Omental fat pad (tissue), 4 donors: ENCODE results near the gene ONECUT1. TPM values are rescaled to one million over a fixed set of nuclear protein-coding genes. Genes with fewer than 3 reads are reported as not detected.

ENCODE experiments used
- ATAC-seq: fragments of 150-250 bp; one replicate; pipeline ENCODE4 v1.9.1; 2016; ENCODE audit warnings: mild to moderate bottlenecking, moderate library complexity; ENCODE audit not compliant: low FRiP score
- DNase-seq: peaks from one replicate; pipeline ENCODE4 v3.0.0-alpha.2; 2019; ENCODE audit warnings: low spot score
- total RNA-seq, 4 donors: library from RNA; depleted of rRNA; stranded (reverse); fragments of >200 nt; gene quantifications; one replicate each; pipeline ENCODE4 v1.1.0, GENCODE V29; 2016
- TF ChIP-seq, protein P1 (sequence below), 3 donors: fragments of 450-650 bp; IDR thresholded peaks; one replicate each; pipeline ENCODE4 v1.5.1; 2016 to 2017; ENCODE audit warnings: antibody characterized with exemption in 3 of 3, mild to moderate bottlenecking in 3 of 3, moderate library complexity in 2 of 3

Gene ONECUT1
- total RNA-seq, 4 donors from 2014 or later = 0.38 TPM; not detected in 3

DNA sequence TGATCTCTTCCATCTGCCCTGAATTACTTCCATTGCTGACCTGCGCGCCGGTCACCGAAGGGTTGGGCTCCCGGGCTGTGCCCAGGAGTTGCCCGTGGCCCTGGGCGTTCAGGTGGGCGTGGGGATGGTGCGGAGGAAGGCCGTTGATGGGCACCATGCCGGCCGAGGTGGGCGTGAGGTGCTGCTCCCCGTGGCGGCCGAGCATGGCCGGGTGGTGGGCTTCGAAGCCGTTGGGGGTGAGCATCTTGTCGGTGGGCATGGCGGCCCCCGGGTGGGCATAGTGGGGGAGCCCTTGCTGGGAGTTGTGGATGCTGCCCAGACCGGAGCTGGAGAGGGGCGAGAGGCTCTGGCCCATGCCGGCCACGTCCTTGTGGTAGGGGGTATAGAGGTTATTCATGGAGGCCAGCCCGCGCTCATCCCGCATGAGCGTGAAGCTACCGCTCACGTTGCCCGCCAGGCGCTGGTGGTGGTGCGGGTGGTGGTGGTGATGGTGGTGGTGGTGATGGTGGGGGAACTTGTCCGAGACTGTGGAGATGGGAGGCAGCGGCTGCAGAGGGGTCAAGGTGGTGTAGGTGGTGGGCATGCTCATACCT lies 1.0 kb downstream of the ONECUT1 start:
- TF ChIP-seq, protein P1, sequence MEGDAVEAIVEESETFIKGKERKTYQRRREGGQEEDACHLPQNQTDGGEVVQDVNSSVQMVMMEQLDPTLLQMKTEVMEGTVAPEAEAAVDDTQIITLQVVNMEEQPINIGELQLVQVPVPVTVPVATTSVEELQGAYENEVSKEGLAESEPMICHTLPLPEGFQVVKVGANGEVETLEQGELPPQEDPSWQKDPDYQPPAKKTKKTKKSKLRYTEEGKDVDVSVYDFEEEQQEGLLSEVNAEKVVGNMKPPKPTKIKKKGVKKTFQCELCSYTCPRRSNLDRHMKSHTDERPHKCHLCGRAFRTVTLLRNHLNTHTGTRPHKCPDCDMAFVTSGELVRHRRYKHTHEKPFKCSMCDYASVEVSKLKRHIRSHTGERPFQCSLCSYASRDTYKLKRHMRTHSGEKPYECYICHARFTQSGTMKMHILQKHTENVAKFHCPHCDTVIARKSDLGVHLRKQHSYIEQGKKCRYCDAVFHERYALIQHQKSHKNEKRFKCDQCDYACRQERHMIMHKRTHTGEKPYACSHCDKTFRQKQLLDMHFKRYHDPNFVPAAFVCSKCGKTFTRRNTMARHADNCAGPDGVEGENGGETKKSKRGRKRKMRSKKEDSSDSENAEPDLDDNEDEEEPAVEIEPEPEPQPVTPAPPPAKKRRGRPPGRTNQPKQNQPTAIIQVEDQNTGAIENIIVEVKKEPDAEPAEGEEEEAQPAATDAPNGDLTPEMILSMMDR (IDR thresholded peaks at IDR 0.05) = no peak
- DNase-seq (no peak), ATAC-seq (no peak)

DNA sequence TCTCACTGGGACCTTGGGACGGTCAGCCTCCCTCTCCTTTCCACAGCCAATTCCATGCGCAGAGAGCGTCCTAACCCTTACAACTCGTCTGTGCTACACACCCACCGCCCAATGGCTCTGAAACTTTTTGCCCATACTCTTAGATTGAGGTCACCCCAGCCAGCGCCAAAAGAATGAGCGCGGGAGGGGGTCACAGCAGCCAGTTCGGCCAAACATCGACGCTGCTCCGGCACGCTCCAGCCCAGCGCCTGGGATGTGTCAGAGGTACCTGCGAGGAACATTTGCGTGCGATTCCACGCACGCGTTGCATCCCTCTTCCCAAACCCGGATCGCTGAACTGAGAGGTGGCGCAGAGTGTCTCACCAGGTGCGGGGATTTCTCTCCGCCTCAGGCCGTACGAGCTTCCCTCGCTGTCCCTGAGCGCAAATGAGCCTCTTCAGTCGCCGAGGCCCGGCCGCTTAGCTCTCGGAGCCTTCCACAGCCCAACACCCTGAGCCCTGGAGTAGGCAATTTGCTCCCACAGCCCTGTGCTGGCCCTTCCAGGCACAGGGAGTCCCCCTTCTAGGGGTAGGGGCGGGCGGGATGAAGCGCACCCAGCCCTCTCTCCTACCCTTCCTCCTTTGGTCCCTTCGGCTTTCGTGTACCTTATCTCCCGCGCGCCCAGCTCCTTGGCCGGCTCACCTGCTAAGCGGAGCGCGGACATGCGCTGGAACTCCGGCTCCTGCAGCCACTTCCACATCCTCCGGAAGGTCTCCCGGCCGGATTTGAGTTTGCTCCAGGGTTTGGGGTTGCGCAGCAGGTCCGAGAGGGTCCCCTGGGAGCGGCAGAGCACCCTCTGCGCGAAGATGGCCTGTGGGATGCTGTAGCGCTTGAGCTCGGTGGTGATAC lies 1.8 kb downstream of the ONECUT1 start:
- DNase-seq (no peak), ATAC-seq (no peak)
- TF ChIP-seq, protein P1 (IDR thresholded peaks at IDR 0.05) = no peak

DNA sequence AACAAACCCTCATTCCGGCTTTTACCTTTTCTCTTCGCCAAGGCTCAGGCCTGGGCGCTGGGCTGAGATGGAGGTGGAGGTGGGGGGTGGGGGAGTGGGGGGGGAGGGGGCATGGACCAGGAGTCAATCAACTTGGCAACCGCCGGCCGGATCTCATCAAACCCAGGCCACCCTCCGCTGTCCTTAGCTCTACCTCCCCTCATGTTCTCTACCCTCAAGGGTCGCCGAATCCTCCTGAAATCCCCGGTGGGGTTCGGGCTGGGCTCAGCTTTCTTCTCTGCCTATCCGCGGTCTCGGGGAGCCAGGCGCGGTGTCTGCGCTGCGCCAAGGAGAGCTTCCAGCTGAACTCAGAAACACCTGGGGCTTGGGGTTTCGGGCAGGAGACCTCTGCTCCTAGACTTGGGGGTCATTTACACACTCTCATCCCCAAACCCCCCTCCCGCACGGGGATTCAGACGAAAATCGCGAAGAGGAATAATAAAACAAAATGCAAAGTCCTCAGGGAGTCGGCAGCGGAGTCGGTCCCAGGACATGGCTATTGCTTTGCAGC lies 2.5 kb downstream of the ONECUT1 start:
- ATAC-seq (no peak), DNase-seq (no peak)
- TF ChIP-seq, protein P1 (IDR thresholded peaks at IDR 0.05) = no peak

DNA sequence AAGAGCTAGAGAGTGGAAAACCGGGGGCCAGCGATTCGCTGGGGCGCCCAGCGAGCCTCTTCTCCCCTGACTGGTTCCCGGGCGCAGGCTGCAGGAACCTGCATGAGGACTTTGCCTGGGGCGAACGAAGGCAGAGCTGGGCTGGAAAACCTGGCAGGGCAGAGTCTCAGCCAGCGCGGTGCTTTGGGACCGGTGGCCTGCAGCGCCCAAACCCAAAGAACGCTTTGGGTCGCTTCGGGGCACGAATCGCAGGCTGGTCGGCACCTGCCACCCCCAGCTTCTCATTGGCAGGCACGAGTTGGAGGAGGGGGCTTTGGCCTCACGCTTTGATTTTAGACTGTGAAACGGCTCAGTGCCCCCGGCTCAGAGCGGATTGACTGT lies 3.0 kb downstream of the ONECUT1 start:
- no peak for ATAC-seq
- TF ChIP-seq, protein P1 (IDR thresholded peaks at IDR 0.05) = no peak
- no peak for DNase-seq

DNA sequence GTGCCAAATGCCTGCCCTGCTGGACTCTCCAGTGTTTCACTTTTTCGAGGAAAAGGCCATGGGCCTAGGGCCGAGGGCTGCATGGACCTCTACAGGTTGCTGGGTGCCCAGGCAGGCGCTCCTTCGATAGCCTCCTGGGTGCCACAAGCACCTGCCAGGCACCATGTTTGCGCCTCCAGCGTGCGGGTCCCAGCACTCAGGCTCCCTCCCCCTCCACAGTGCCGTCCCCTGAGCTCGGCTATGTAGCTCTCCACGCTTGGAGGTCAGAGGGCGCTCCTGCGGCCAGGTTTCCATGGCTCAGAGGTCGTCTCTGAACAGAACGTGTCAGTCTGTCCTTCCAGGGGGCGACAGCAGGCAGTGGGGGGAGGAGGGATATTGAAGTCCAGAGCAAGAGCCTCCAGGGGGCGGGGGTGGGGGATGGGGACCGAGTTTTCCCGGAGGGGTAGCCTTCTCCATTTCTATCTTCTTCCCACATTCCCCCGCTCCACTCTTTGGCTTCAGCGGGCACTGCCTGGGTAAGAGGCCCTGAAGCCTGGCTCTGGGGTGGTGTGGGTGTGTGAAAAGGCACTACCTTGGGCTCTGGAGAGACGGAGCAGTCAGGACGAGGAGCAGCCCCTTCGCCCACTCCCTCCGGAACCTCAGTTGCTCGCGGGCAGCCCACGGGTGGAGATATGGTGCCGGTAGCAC lies 3.6 kb downstream of the ONECUT1 start:
- ATAC-seq (no peak), DNase-seq (no peak)
- TF ChIP-seq, protein P1 (IDR thresholded peaks at IDR 0.05) = no peak

DNA sequence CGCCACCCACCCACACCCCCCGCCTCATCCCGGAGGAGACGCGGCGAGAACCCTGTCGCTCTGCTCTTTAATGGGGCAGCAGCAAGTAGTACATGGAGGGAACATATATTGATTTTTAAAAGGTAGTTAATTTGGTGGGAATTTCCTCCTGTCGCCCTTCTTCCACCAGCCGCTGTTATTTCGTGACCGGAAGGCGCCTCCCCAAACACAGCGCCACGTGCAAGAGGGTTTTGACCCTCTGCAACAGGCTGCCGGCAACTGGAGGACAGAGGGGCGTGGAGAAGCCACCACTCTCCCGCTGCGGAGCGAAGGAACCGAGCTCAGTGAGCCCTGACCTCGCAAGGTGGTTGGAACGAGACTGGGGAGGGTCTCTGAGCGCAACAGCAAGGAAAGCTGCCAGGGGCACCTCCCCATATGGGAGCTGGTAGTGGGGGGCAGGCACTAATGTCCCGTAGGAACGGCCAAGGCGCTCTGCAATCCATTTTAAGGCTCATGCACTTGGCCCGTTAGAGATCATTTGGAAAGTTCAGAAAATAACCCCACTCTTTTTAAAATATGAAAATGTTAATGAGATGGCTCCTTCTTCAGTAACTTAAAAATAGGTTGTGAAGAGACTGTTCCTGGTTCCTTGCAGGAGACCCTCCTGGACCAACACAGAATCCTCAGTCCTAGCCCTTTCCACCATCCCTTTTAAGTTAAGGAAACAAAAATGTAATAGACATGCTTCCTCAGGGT lies 4.3 kb downstream of the ONECUT1 start:
- DNase-seq (no peak), ATAC-seq (no peak)
- TF ChIP-seq, protein P1 (IDR thresholded peaks at IDR 0.05) = no peak
